Nucleus accumbens (tissue), 56 donors: ENCODE results near the gene RBM42.
A peak's percentile ranks its signal among the peaks of the same experiment; 100 is the strongest.
"Not testable (repeated sequence)": the region's sequence is repeated elsewhere in the genome, so short reads cannot be mapped to it uniquely, and the experiment has no call there.

Experiments
- DNase-seq, 56 donors: peaks; one replicate each; lab custom pipeline; 2025; lab: John Stamatoyannopoulos, UW

RBM42 gene

GRCh38 chr19:35628565-35629331 is at the start of gene RBM42:
RBM42 (plus strand) TSS chr19:35629036; CDS start chr19:35629154, 118 bp downstream.
- peak; percentile 73 to 98 (median 93) for DNase-seq

- DNase-seq: no peak
Measured at GRCh38 chr19:35582760-35583159, 46.1 kb upstream of the RBM42 start.

GRCh38 chr19:35585848-35586247 is 43.0 kb upstream of the RBM42 start, which contains the start of gene PMIS2:
PMIS2 (plus strand) TSS chr19:35586173; CDS start chr19:35586260, 87 bp downstream.
- peak in 2 of 56 donors; percentile 3 to 29 for DNase-seq

GRCh38 chr19:35587321-35587720 is 41.5 kb upstream of the RBM42 start:
- no peak for DNase-seq

- DNase-seq: no peak
Measured at GRCh38 chr19:35590875-35591274, 38.0 kb upstream of the RBM42 start.

GRCh38 chr19:35592226-35592625 is 36.6 kb upstream of the RBM42 start:
- peak in 3 of 56 donors; percentile 0 to 8 (median 0) for DNase-seq

GRCh38 chr19:35595026-35595425 is 33.8 kb upstream of the RBM42 start:
- not testable (repeated sequence) for DNase-seq

- no peak for DNase-seq
Measured at GRCh38 chr19:35595928-35596327, 32.9 kb upstream of the RBM42 start.

- no peak for DNase-seq
Measured at GRCh38 chr19:35596366-35596999, 32.4 kb upstream of the RBM42 start.

GRCh38 chr19:35601971-35602370 is 26.9 kb upstream of the RBM42 start:
- no peak for DNase-seq

GRCh38 chr19:35604436-35604835 is 24.4 kb upstream of the RBM42 start:
- not testable (repeated sequence) for DNase-seq

- DNase-seq: not testable (repeated sequence)
Measured at GRCh38 chr19:35607170-35607569, 21.7 kb upstream of the RBM42 start.

GRCh38 chr19:35607661-35608060 is 21.2 kb upstream of the RBM42 start:
- DNase-seq: no peak

GRCh38 chr19:35608251-35608650 is 20.6 kb upstream of the RBM42 start:
- no peak for DNase-seq

- DNase-seq: no peak
Measured at GRCh38 chr19:35609851-35610353, 18.9 kb upstream of the RBM42 start.

GRCh38 chr19:35612224-35612558 is 16.6 kb upstream of the RBM42 start:
- no peak for DNase-seq

GRCh38 chr19:35612559-35613321 is 16.1 kb upstream of the RBM42 start, which contains the start of gene HAUS5:
HAUS5 (plus strand) TSS chr19:35612735; CDS start chr19:35612795, 60 bp downstream.
- DNase-seq: peak; percentile 30 to 95 (median 83)

GRCh38 chr19:35613574-35613973 is 15.3 kb upstream of the RBM42 start:
- no peak for DNase-seq

- DNase-seq: no peak
Measured at GRCh38 chr19:35615036-35615435, 13.8 kb upstream of the RBM42 start.

GRCh38 chr19:35618857-35619256 is 10.0 kb upstream of the RBM42 start:
- no peak for DNase-seq
